Activated CD8-positive, alpha-beta memory T cell treated with anti-CD3 and anti-CD28 coated beads, Interleukin-2, amount 50 U/mL, for 1 hour (primary cell): ENCODE data around the gene DAAM2.

ENCODE experiments used
- DNase-seq: peaks from one replicate; pipeline ENCODE4 v3.0.0-alpha.2; 2020; ENCODE audit errors: extremely low read depth

DAAM2 gene

DNA sequence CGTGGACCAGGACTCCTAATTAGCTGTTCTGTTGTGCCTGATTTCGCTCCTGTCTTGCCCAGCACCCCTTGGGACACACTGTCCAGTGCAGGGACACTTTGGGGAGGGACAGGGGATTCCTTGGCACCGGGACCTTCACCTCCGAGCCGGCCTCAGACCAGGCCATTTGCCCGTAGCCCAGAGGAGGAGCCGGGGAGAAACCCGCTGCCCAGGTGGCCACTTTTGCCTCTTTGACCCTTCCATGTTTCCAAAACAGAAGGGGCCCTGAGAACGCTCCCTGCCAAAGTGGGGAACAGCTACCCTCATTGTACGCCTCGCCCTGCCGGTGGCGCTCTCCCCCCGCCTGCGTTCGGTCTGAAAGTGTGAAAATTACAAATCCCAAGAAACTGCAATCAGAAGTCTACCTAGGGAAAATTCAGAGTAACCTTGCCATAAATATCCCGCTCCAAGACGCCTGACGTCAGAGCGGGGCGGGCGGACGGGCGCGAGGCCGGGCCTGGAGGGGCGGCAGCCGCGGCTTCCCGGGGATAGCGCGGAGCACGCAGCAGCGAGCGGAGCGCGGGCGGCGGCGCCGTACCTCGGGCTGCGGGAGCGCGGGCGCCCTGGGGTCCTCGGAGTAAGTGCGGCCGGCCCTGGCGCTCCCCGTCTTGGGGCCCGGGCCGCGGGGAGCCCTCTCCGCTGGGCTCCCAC, at the start of gene DAAM2:
TSS of gene DAAM2 (plus strand) at position 527 of the 690 bp plus-strand sequence. CDS start 63,927 bp downstream, outside the sequence.
- no peak for DNase-seq

DNA sequence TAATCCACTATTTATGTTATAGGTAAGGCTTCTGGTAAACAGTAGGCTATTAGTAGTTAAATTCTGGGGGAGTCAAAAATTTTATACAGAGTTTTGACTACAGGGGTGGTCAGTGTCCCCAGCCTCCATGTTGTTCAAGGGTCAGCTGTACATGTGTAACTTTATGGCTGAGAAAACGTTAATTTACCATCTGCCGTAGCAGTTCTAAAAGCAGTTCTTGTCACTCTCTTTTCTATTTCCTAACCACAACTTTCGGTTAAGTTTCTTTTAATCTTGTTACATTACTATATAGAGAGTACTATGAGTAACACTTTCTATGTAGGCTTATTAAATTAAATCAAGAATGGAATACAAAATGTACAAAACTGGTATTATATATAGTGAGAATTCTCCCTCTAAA, 45.4 kb upstream of the DAAM2 start:
- DNase-seq, result no peak

DNA sequence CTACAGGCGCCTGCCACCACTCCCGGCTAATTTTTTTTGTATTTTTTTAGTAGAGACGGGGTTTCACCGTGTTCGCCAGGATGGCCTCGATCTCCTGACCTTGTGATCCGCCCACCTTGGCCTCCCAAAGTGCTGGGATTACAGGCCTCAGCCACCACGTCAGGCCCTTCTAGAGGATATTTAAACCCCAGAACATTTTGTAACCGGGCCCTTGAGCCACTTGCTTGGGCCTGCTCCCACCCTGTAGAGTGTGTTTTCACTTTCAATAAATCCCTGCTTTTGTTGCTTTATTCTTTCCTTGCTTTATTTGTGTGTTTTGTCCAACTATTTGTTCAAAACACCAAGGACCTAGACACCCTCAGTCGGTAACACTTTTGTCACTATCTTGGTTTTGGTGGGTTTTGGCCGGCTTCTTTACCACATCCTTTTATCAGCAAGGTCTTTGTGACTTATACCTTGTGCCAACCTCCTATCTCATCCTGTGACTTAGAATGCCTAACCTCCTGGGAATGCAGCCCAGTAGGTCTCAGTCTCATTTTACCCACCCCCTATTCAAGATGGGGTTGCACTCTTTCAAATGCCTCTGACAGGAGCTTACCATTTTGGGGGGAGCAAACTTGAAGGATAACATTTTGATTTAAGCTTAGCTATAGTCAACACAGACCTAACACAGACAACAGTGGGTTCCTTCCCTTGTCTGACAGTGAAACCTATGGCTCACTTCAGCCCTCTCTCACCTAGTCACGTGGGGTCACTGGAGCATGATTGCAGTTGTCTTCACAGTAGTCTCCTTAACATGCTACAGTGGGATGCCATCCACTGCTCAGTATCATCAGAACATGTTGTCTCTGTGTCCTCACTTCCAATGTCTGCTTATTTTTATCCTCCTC, 39.1 kb upstream of the DAAM2 start:
- DNase-seq, result no peak

DNA sequence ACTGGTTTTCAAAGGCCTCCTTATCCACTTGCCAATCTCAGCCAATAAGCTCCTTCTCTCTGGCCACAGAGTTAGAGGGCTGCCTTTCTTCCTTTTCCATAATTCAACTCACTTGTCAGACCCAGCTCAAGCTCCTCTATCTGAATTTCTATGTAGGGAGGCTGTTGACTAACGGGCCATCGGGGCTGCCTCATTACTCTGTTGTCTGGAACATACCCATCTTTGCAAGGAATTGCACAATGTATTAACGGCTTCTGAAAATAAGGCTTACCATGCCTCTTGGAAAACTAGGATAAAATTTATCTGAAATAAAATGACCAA, 38.5 kb upstream of the DAAM2 start:
- no peak for DNase-seq

DNA sequence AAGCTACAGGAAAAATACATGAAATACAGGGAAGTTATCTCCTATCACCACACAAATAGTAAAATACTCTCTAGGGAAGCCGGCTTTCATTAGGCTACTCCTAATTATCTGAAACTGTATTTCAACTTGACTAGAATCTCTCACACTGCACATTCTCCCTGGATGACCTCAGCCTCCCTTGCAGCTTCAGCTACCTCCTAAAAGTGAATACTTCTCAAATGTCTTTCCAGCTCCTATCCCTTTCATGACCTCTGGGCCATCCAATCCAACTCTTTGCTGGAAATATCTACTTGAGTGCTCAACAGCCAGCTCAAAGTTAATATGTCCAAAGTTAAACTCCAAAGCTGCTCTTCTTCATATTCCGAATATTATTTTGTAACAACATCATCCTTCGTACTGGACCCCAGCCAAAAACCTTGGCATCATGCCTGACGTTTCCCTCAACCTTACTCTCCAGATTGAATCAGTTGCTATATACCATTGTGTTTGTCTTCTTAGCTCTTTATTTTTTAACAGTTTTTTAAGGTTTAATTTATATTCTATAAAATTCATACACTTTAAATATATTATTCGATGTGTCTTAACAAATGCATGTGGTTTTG, 37.6 kb upstream of the DAAM2 start:
- DNase-seq, result no peak

- DNase-seq, result no peak
Measured at GRCh38 chr6:39755231-39755630, 36.9 kb upstream of the DAAM2 start.

DNA sequence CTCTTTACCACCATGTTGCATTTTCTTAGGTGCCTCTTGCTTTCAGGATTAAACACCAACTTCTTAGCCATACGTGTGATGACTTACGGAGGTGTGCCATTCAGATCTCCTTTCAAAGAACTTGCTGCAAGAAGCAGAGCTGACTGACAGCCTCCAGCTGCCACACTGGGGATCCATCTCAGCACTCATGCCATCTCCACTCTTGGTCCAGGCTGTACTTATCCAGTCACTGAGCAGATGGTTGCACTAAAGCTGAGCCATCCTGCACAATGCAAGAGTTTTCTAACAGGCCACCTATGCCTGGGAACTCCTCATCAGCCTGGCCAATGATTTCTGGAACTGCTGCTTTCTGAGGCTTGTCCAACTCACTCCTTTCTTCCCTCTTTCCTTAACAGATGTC, 35.6 kb upstream of the DAAM2 start:
- DNase-seq, result no peak

- DNase-seq, result no peak
Measured at GRCh38 chr6:39758905-39759605, 33.1 kb upstream of the DAAM2 start.

- DNase-seq, result no peak
Measured at GRCh38 chr6:39760226-39760952, 31.8 kb upstream of the DAAM2 start.

DNA sequence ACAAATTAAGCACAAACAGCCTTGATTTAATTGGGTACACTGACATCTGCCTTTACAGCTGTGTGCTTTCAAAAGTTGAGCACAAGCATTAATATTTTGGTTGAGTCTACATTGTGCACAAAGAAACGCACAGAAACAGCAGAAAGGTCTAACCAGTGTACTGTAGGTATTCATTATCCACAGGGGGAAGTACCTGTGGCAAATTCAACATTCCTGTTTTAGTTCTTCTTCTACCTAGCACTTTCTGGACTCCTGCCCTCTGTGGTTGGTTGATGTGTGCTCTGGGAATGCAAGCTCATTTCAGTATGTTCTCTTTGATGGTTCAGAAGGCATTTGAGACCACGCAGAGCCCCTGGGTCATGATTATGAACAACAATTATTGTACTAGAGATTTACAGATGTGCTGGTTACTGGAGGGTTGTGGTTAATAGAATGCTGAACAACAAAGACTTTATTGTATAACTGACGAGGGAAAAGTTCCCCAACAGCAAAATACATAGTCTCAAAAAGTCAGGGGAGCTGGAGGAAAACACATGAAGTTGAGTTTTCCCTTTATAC, 26.6 kb upstream of the DAAM2 start:
- DNase-seq, result no peak

GRCh38 chr6:39769012-39769411, 23.2 kb upstream of the DAAM2 start:
- DNase-seq, result no peak

GRCh38 chr6:39770446-39770845, 21.7 kb upstream of the DAAM2 start:
- no peak for DNase-seq

GRCh38 chr6:39772559-39773273, 19.5 kb upstream of the DAAM2 start:
- no peak for DNase-seq

DNA sequence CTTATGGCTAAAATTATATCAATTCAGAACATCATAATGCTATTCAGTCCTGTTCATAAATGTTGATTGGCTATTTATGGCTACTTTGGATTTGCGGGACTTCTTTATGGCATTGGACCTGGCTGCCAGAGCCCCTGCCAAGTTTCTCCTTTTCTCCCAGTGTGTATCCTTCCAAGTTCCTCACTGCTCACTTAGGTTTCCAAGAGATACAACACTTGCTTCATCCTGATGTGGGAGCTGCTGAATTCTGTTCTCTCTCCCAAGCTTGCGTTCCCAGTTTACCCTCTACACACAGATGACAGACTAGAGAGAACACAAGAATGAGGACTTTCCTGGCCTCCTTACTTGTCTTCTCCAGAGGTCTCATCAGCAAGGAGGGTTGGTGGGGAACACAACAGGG, 18.4 kb upstream of the DAAM2 start:
- DNase-seq, result no peak

DNA sequence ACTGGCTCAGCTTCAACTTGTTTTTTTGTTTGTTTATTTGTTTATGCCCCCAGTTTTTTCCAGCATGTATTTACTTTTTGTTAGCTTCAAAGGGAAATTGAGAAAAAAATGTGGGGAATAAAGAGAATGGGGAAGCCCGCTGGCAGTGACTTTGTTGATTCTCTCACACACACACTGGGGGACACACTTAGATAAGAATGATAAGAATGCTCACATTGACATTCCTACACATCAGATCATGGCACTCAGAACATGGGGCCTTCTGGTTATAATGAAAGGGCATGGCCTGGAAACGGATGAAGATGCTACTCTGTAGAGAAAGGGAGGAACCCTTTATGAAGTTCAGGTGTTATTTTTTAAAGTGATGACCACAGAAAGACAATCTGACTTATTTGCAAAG, 15.6 kb upstream of the DAAM2 start:
- DNase-seq, result no peak

- no peak for DNase-seq
Measured at GRCh38 chr6:39777218-39777617, 15.0 kb upstream of the DAAM2 start.

DNA sequence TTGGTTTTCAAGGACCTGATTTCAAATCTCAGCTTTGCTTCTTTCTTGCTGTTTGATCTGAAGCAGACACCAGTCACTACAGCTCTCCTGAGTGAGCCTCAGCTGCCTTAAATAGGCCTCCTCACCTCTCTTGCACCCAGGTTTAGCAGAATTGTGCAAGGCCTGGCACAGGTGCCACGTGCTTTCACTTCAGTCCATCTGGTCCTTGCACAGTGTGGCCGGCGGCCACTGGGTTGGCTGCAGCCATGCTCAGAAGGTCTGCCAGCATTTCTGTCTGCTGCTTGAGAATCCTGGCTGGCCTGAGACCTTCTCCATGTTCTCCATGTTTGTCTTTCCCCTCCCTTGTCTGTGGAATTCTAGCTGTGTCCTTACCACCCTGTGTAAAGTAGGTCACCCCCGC, 14.5 kb upstream of the DAAM2 start:
- DNase-seq, result no peak

- no peak for DNase-seq
Measured at GRCh38 chr6:39778581-39779255, 13.5 kb upstream of the DAAM2 start.

DNA sequence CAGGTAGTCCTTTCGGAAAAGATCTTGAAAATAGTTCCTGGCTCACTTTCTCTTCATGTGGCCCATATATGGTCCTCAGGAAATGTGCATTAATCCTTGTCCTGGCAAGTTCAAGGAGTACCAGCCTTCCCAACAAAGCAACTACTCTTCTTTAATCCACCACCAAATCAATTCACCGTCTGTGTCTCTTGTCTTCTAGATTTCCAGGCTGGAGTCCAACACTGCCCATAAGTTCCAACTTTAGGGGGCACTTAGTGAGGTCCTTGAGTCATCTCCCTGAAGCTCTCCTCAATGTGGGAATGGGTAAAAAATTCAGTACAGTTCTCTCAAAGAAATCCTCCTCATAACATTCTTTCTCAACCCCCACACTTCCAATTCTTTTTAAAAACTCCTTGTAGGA, 6.9 kb upstream of the DAAM2 start:
- DNase-seq, result no peak

DNA sequence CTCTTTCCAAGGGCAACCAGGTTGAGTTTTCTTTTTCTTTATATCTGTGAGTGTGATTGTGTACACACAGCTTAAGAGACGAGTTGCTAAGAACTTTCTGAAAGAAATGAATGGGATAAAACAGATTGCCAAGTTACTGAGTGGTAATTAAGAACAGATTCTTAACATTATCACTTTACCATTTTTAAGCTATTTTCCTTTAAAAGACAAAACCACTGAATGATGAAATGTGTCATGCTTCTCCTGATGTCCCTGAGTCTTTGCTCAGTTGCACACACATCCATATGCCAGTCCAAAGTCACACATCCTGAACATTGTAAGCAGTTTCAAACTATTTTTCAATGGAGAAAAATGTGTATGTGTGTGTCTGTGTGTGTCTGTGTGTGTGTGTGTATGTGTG, 5.5 kb upstream of the DAAM2 start:
- DNase-seq, result no peak
